M059J (cell line): ENCODE measurements around the gene GRIK5. TPM values are rescaled to one million over a fixed set of nuclear protein-coding genes. Genes with fewer than 3 reads are reported as not detected.

ENCODE experiments used
- DNase-seq: peaks from one replicate; pipeline ENCODE4 v3.0.0-alpha.2; 2012; ENCODE audit warnings: low read depth
- total RNA-seq: library from RNA; depleted of rRNA; stranded (reverse); fragments of >200 nt; shearing (Covaris generic); gene quantifications from 2 replicates; pipeline ENCODE4 v1.2.3, GENCODE V29; 2014

The GRIK5 gene
- total RNA-seq, 1 experiment from 2014 or later = 0.07 TPM

- no peak for DNase-seq
These were observed 25.3 kb upstream of the GRIK5 start for GRCh38 chr19:42095142-42095813.

- no peak for DNase-seq
These were observed 23.9 kb upstream of the GRIK5 start for GRCh38 chr19:42093926-42094325.

- no peak for DNase-seq
These were observed 23.5 kb upstream of the GRIK5 start for GRCh38 chr19:42093505-42093904.

- DNase-seq = peak; percentile 61
These were observed 22.3 kb upstream of the GRIK5 start for GRCh38 chr19:42092350-42092749.

- peak; percentile 62 for DNase-seq
These were observed 21.7 kb upstream of the GRIK5 start for GRCh38 chr19:42091742-42092141.

- no peak for DNase-seq
These were observed 21.3 kb upstream of the GRIK5 start for GRCh38 chr19:42091300-42091699.

- no peak for DNase-seq
These were observed 20.7 kb upstream of the GRIK5 start for GRCh38 chr19:42090672-42091071.

GRCh38 chr19:42089772-42090171 is 19.8 kb upstream of the GRIK5 start:
- no peak for DNase-seq

- DNase-seq = no peak
These were observed 19.3 kb upstream of the GRIK5 start for GRCh38 chr19:42089191-42089750.

GRCh38 chr19:42088471-42089190 is 18.6 kb upstream of the GRIK5 start:
- peak; percentile 83 for DNase-seq

- DNase-seq = peak; percentile 41
These were observed 17.0 kb upstream of the GRIK5 start for GRCh38 chr19:42086770-42087550.

GRCh38 chr19:42086188-42086736 is 16.3 kb upstream of the GRIK5 start:
- DNase-seq = no peak

GRCh38 chr19:42083537-42083936 is 13.5 kb upstream of the GRIK5 start:
- DNase-seq = no peak

- peak; percentile 70 for DNase-seq
These were observed 11.7 kb upstream of the GRIK5 start for GRCh38 chr19:42081584-42082203.

- no peak for DNase-seq
These were observed 10.9 kb upstream of the GRIK5 start for GRCh38 chr19:42080764-42081375.

GRCh38 chr19:42079886-42080763 is 10.1 kb upstream of the GRIK5 start:
- no peak for DNase-seq

GRCh38 chr19:42079276-42079669 is 9.3 kb upstream of the GRIK5 start:
- no peak for DNase-seq

GRCh38 chr19:42078538-42079275 is 8.7 kb upstream of the GRIK5 start:
- DNase-seq = no peak

- no peak for DNase-seq
These were observed 8.1 kb upstream of the GRIK5 start for GRCh38 chr19:42078058-42078457.
